ENCODE results near the gene SLC25A29.

SLC25A29 gene

GRCh38 chr14:100339766-100340422 is 33.6 kb upstream of the SLC25A29 start:
- H3K4me3 ChIP-seq (ENCODE audit: low read length): no peak overlapping the region
- DNase-seq (ENCODE audit: low read depth): no peak
- TF ChIP-seq CTCF (conservative IDR thresholded peaks at IDR 0.05; ENCODE audit: low read depth, low read length): no peak

- no peak for TF ChIP-seq CTCF (conservative IDR thresholded peaks at IDR 0.05; ENCODE audit: low read depth, low read length)
- no peak for DNase-seq (ENCODE audit: low read depth)
Measured at GRCh38 chr14:100336618-100337530, 30.6 kb upstream of the SLC25A29 start.

GRCh38 chr14:100334904-100335303 is 28.7 kb upstream of the SLC25A29 start:
- no peak for DNase-seq (ENCODE audit: low read depth)
- no peak overlapping the region for H3K4me3 ChIP-seq (ENCODE audit: low read length)
- TF ChIP-seq CTCF (conservative IDR thresholded peaks at IDR 0.05; ENCODE audit: low read depth, low read length): no peak

More at GRCh38 chr14:100336618-100337530, 30.6 kb upstream of the SLC25A29 start:
- H3K4me3 ChIP-seq (ENCODE audit: low read length): no peak overlapping the region

GRCh38 chr14:100333827-100334226 is 27.6 kb upstream of the SLC25A29 start:
- DNase-seq (ENCODE audit: low read depth): no peak
- no peak overlapping the region for H3K4me3 ChIP-seq (ENCODE audit: low read length)
- no peak for TF ChIP-seq CTCF (conservative IDR thresholded peaks at IDR 0.05; ENCODE audit: low read depth, low read length)

- no peak for DNase-seq (ENCODE audit: low read depth)
- no peak for TF ChIP-seq CTCF (conservative IDR thresholded peaks at IDR 0.05; ENCODE audit: low read depth, low read length)
- H3K4me3 ChIP-seq (ENCODE audit: low read length): no peak overlapping the region
Measured at GRCh38 chr14:100333311-100333710, 27.1 kb upstream of the SLC25A29 start.

- no peak overlapping the region for H3K4me3 ChIP-seq (ENCODE audit: low read length)
- no peak for TF ChIP-seq CTCF (conservative IDR thresholded peaks at IDR 0.05; ENCODE audit: low read depth, low read length)
- no peak for DNase-seq (ENCODE audit: low read depth)
Measured at GRCh38 chr14:100332797-100333196, 26.6 kb upstream of the SLC25A29 start.
